ENCODE results near the gene GOSR1.

DNA sequence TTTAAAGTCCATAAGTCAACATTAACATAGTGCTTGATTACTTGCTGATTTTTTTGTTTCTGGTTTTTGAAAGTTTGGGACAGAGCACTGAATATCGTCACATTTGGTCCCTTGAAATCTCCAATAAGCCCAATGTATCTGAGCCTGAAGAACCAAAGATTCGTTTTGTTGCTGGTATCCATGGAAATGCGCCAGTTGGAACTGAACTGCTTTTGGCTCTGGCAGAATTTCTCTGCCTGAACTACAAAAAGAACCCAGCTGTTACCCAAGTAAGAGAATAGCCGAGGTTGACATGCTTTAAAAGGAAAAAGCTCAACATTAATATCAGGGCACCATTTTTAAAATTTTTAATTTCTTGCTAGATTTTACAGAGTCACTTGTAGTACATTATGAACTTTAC is 27.7 kb upstream of the GOSR1 start:
- TF ChIP-seq, protein P1, sequence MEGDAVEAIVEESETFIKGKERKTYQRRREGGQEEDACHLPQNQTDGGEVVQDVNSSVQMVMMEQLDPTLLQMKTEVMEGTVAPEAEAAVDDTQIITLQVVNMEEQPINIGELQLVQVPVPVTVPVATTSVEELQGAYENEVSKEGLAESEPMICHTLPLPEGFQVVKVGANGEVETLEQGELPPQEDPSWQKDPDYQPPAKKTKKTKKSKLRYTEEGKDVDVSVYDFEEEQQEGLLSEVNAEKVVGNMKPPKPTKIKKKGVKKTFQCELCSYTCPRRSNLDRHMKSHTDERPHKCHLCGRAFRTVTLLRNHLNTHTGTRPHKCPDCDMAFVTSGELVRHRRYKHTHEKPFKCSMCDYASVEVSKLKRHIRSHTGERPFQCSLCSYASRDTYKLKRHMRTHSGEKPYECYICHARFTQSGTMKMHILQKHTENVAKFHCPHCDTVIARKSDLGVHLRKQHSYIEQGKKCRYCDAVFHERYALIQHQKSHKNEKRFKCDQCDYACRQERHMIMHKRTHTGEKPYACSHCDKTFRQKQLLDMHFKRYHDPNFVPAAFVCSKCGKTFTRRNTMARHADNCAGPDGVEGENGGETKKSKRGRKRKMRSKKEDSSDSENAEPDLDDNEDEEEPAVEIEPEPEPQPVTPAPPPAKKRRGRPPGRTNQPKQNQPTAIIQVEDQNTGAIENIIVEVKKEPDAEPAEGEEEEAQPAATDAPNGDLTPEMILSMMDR (IDR thresholded peaks at IDR 0.05; ENCODE audit: low read length) = no peak
- TF ChIP-seq EZH2phosphoT487 (IDR thresholded peaks at IDR 0.05; ENCODE audit: low read length) (no peak), EZH2 (optimal IDR thresholded peaks at IDR 0.05; ENCODE audit: low read depth, low read length) (no peak)
